Hepatocyte (in vitro differentiated cells): ENCODE results near the gene MYLIP. TPM values are rescaled to one million over a fixed set of nuclear protein-coding genes. Genes with fewer than 3 reads are reported as not detected.

ENCODE experiments used
- DNase-seq: peaks from one replicate; pipeline ENCODE4 v3.0.0-alpha.2; 2016; ENCODE audit warnings: low spot score
- H2AFZ ChIP-seq: fragments of 200-600 bp; sonication (generic); 2 replicates; pipeline ENCODE4 v1.6.0; 2016; ENCODE audit warnings: antibody characterized with exemption, mild to moderate bottlenecking
- H3K27ac ChIP-seq: fragments of 200-600 bp; sonication (generic); 2 replicates; pipeline ENCODE4 v1.5.1; 2016; ENCODE audit warnings: mild to moderate bottlenecking
- H3K27me3 ChIP-seq: fragments of 200-600 bp; sonication (generic); 2 replicates; pipeline ENCODE4 v1.6.1; 2016
- H3K36me3 ChIP-seq: fragments of 200-600 bp; sonication (generic); replicated peaks from 2 replicates; pipeline ENCODE4 v1.5.1; 2016; ENCODE audit warnings: low read depth; ENCODE audit not compliant: insufficient read depth
- H3K4me1 ChIP-seq: fragments of 200-600 bp; sonication (generic); 2 replicates; pipeline ENCODE4 v1.5.1; 2016; ENCODE audit warnings: mild to moderate bottlenecking, moderate library complexity; ENCODE audit not compliant: insufficient read depth
- H3K4me2 ChIP-seq: fragments of 200-600 bp; sonication (generic); 2 replicates; pipeline ENCODE4 v1.6.0; 2016
- H3K4me3 ChIP-seq: fragments of 200-600 bp; sonication (generic); 2 replicates; pipeline ENCODE4 v1.5.1; 2016; ENCODE audit warnings: mild to moderate bottlenecking
- H3K79me2 ChIP-seq: fragments of 200-600 bp; sonication (generic); 2 replicates; pipeline ENCODE4 v1.6.0; 2017; ENCODE audit warnings: mild to moderate bottlenecking
- H3K9me2 ChIP-seq: fragments of 200-600 bp; sonication (generic); replicated peaks from 2 replicates; pipeline ENCODE4 v1.6.0; 2017; ENCODE audit warnings: mild to moderate bottlenecking; ENCODE audit not compliant: insufficient read depth
- H3K9me3 ChIP-seq: fragments of 200-600 bp; sonication (generic); 2 replicates; pipeline ENCODE4 v1.5.1; 2016; ENCODE audit warnings: low read depth, mild to moderate bottlenecking
- H4K20me1 ChIP-seq: fragments of 200-600 bp; sonication (generic); 2 replicates; pipeline ENCODE4 v1.6.0; 2016; ENCODE audit warnings: mild to moderate bottlenecking; ENCODE audit not compliant: insufficient read depth, poor library complexity, severe bottlenecking
- CTCF ChIP-seq: fragments of 200-600 bp; sonication (generic); IDR thresholded peaks from 2 replicates; pipeline ENCODE4 v1.5.1; 2016; ENCODE audit warnings: antibody characterized with exemption, mild to moderate bottlenecking; ENCODE audit not compliant: poor library complexity
- EZH2 ChIP-seq: fragments of 200-600 bp; sonication (generic); IDR thresholded peaks from 2 replicates; pipeline ENCODE4 v1.6.1; 2016; ENCODE audit warnings: antibody characterized with exemption, mild to moderate bottlenecking, borderline replicate concordance
- EZH2phosphoT487 ChIP-seq: fragments of 200-600 bp; sonication (generic); IDR thresholded peaks from one replicate; pipeline ENCODE4 v1.6.1; 2018; ENCODE audit warnings: antibody characterized with exemption, mild to moderate bottlenecking, low read depth, moderate library complexity; ENCODE audit not compliant: unreplicated experiment, severe bottlenecking
- WGBS: methylation state at CpG from one replicate; pipeline ENCODE4 v1.1.6; 2016; ENCODE audit warnings: low lambda C conversion rate; ENCODE audit errors: missing lambda C conversion rate; 5-methylcytosine and 5-hydroxymethylcytosine counted together
- polyA plus RNA-seq: library from polyadenylated mRNA; unstranded; fragments of >200 nt; fragmentation: Nextera tagmentation; extraction: Ambion mirVana; gene quantifications from 2 replicates; pipeline ENCODE4 v1.2.1, GENCODE V29; 2016
- total RNA-seq: library from RNA; depleted of rRNA; stranded (reverse); fragments of >200 nt; gene quantifications from 2 replicates; pipeline ENCODE4 v1.2.3, GENCODE V29; 2014

Gene MYLIP
- total and polyA plus RNA-seq, 2 experiments from 2014 or later: 76.0 to 85.7 TPM

GRCh38 chr6:16177881-16178280 is 49.0 kb downstream of the MYLIP start:
- no peaks in the 10 kb centered on the region for H3K79me2 ChIP-seq
- 96% methylated on average over 5 of the region's 5 CpGs for WGBS
- DNase-seq: no peak

GRCh38 chr6:16178351-16178750 is 49.5 kb downstream of the MYLIP start:
- TF ChIP-seq EZH2phosphoT487 (no peak), CTCF (no peak), EZH2 (no peak)
- H3K36me3 ChIP-seq: no peaks in the 10 kb centered on the region
- no peaks in the 10 kb centered on the region for H3K9me2 ChIP-seq
- H2AFZ ChIP-seq: no peak overlapping the region
- peaks cover 11% of the 10 kb centered on the region for H3K4me1 ChIP-seq
- H3K27ac ChIP-seq: no peak overlapping the region
- no peak overlapping the region for H3K4me2 ChIP-seq
- H3K9me3 ChIP-seq: no peaks in the 10 kb centered on the region
- WGBS: 77% methylated on average over 7 of the region's 7 CpGs
- no peaks in the 10 kb centered on the region for H4K20me1 ChIP-seq
- DNase-seq: no peak
- no peaks in the 10 kb centered on the region for H3K79me2 ChIP-seq
- no peaks in the 10 kb centered on the region for H3K27me3 ChIP-seq
- H3K4me3 ChIP-seq: no peak overlapping the region

More at GRCh38 chr6:16177881-16178280, 49.0 kb downstream of the MYLIP start:
- Histone ChIP-seq H4K20me1 (no peaks in the 10 kb centered on the region), H3K36me3 (no peaks in the 10 kb centered on the region), H3K9me2 (no peaks in the 10 kb centered on the region), H2AFZ (no peak overlapping the region), H3K4me2 (no peak overlapping the region), H3K4me3 (no peak overlapping the region), H3K27ac (no peak overlapping the region), H3K4me1 (peaks cover 10% of the 10 kb centered on the region), H3K9me3 (no peaks in the 10 kb centered on the region), H3K27me3 (no peaks in the 10 kb centered on the region)
- TF ChIP-seq EZH2 (no peak), CTCF (no peak), EZH2phosphoT487 (no peak)

- Histone ChIP-seq H4K20me1 (no peaks in the 10 kb centered on the region), H3K9me2 (no peaks in the 10 kb centered on the region), H3K27me3 (no peaks in the 10 kb centered on the region), H3K4me3 (no peak overlapping the region), H3K79me2 (no peaks in the 10 kb centered on the region), H3K4me2 (no peak overlapping the region), H2AFZ (no peak overlapping the region), H3K27ac (no peak overlapping the region), H3K9me3 (no peaks in the 10 kb centered on the region), H3K4me1 (peaks cover 18% of the 10 kb centered on the region), H3K36me3 (no peaks in the 10 kb centered on the region)
- WGBS: 94% methylated on average over 2 of the region's 2 CpGs
- DNase-seq: no peak
- TF ChIP-seq EZH2 (no peak), CTCF (no peak), EZH2phosphoT487 (no peak)
Observed at GRCh38 chr6:16179063-16179462, 50.2 kb downstream of the MYLIP start.

GRCh38 chr6:16179970-16180431 is 51.1 kb downstream of the MYLIP start:
- Histone ChIP-seq H4K20me1 (no peaks in the 10 kb centered on the region), H3K4me1 (peaks cover 22% of the 10 kb centered on the region), H3K4me2 (no peak overlapping the region), H3K79me2 (no peaks in the 10 kb centered on the region), H3K36me3 (no peaks in the 10 kb centered on the region), H2AFZ (no peak overlapping the region), H3K27ac (peak overlapping the region; percentile 5), H3K27me3 (no peaks in the 10 kb centered on the region), H3K4me3 (no peak overlapping the region), H3K9me3 (no peaks in the 10 kb centered on the region), H3K9me2 (no peaks in the 10 kb centered on the region)
- 66% methylated on average over 16 of the region's 16 CpGs for WGBS
- no peak for TF ChIP-seq EZH2phosphoT487
- no peak for TF ChIP-seq CTCF
- TF ChIP-seq EZH2: no peak
- no peak for DNase-seq
